ENCODE data around the gene NEDD4.

- no peak for TF ChIP-seq GATA2 (IDR thresholded peaks at IDR 0.05; ENCODE audit: low read depth, low read length)
- no peak for TF ChIP-seq GATA3 (IDR thresholded peaks at IDR 0.05; ENCODE audit: low read depth, low read length)
These were observed 2.9 kb downstream of the NEDD4 start for GRCh38 chr15:55990516-55990915.
